Fibroblast of the aortic adventitia (primary cell): Measurements from ENCODE around the gene TEDC1. TPM values are rescaled to one million over a fixed set of nuclear protein-coding genes. Genes with fewer than 3 reads are reported as not detected.

Experiments used
- DNase-seq: peaks from one replicate; pipeline ENCODE4 v3.0.0-alpha.2; 2010; ENCODE audit warnings: low read depth
- H3K4me3 ChIP-seq: 2 replicates; pipeline ENCODE4 v1.5.1; 2011; ENCODE audit warnings: low read depth, mild to moderate bottlenecking, control low read depth, low read length, moderate library complexity
- CTCF ChIP-seq: IDR thresholded peaks from 2 replicates; pipeline ENCODE4 v1.5.1; 2011; ENCODE audit warnings: mild to moderate bottlenecking, low read length, control low read depth, inconsistent platforms; ENCODE audit not compliant: insufficient read depth
- total RNA-seq: library from RNA; depleted of rRNA; stranded (reverse); fragments of >200 nt; gene quantifications from 2 replicates; pipeline ENCODE4 v1.2.3, GENCODE V29; 2012; ENCODE audit warnings: low replicate concordance

The TEDC1 gene
- total RNA-seq, 1 donor, result 12.6 TPM

- no peak for TF ChIP-seq CTCF
- DNase-seq, result no peak
- H3K4me3 ChIP-seq, result no peak overlapping the region
These were observed 38.1 kb upstream of the TEDC1 start for GRCh38 chr14:105452963-105453362.

- no peak for TF ChIP-seq CTCF
- H3K4me3 ChIP-seq, result no peak overlapping the region
- DNase-seq, result no peak
These were observed 37.2 kb upstream of the TEDC1 start for GRCh38 chr14:105453847-105454246.

- H3K4me3 ChIP-seq, result no peak overlapping the region
- DNase-seq, result no peak
- TF ChIP-seq CTCF, result no peak
These were observed 35.9 kb upstream of the TEDC1 start for GRCh38 chr14:105455086-105455640.

GRCh38 chr14:105455766-105456660, 35.0 kb upstream of the TEDC1 start:
- no peak for TF ChIP-seq CTCF

GRCh38 chr14:105456736-105457617, 34.1 kb upstream of the TEDC1 start:
- no peak overlapping the region for H3K4me3 ChIP-seq
- TF ChIP-seq CTCF, result no peak
- DNase-seq, result no peak

More at GRCh38 chr14:105455766-105456660, 35.0 kb upstream of the TEDC1 start:
- H3K4me3 ChIP-seq, result no peak overlapping the region
- DNase-seq, result no peak

- DNase-seq, result no peak
- no peak overlapping the region for H3K4me3 ChIP-seq
- TF ChIP-seq CTCF, result no peak
These were observed 33.0 kb upstream of the TEDC1 start for GRCh38 chr14:105458010-105458409.
